LoVo (cell line): ENCODE results near the gene PRKAG3.

ENCODE experiments used
- DNase-seq: peaks from one replicate; pipeline ENCODE4 v3.0.0-alpha.2; 2016; ENCODE audit warnings: low spot score

The PRKAG3 gene

GRCh38 chr2:218837495-218837894 lies 5.9 kb upstream of the PRKAG3 start:
- DNase-seq: no peak

DNA sequence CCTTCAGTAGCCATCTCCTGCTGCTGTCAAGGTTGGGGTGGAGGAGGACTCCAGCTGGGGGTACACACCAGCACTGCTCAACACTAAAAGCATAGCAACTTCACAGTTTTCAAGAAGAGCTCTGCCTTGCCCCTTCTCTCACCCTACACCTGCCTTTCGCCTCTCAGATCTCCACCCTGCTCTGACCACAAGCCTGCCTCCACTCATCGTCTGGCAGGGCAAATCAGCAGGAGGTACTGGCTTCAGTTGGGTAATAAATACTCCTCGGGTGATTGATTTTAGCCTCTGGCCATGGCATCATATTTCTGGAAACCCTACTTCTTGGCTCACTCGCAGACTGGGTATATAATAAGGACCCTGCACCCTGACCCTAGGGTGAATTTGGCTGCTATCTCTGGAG lies 3.1 kb upstream of the PRKAG3 start:
- DNase-seq: no peak

- DNase-seq: no peak
Observed at GRCh38 chr2:218833023-218833609, 1.5 kb upstream of the PRKAG3 start.

DNA sequence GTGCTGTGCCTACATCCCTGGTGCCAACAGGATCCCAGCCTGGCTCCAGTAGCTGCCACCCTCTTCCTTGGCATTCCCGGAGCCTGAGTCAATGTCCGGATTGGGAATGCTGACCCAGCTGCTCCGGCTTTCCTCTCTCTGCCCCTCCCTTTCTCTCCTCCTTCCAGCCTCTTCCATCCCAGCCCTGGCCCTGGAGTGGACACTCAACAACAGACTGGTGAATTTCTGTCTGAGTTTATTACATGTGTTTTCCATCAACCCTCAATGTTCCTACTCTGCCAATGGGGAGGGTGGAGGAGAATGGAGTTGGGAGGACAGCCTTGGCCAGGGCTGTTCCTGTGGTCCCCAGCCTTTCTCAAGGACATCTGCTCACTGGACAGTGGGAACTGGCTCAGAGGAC lies 917 bp upstream of the PRKAG3 start:
- peak; percentile 16 for DNase-seq

GRCh38 chr2:218832081-218832480 lies 478 bp upstream of the PRKAG3 start:
- no peak for DNase-seq

DNA sequence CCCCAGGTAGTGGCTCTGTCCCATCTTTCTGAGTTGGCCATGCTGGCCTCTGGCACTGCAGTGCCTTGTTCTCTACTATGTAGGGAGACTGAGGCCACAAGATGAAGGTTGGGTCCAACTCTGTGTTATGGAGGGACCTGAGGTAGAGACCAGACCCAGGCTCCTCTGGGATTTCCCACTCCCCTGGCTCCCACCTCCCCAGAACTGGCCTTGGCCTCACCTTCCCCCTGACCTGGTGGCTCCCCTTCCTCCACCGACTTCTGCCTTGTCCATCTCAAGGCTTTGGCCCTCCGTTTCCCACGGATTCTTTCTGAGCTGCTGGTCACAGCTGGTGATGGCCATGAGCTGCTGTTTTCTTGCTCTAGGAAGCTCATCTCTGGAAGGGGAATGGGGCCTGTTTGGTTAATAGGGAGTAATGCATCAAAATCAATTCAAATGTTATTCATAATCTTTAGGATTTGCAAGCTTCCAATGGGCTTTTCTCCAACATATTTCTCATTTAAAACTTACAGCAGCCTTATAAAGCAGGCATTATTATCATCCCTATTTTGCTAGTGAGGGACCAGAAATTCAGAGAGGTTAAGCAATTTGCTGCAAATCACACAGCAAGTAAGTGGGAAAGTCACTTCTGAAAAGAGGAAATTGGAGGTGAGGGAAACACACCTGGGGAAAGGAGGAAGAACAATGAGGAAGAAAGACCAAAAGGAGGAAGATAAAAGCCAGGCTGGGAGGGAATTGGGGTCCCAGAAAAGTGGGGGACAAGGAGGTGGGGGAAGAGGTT lies 887 bp downstream of the PRKAG3 start:
- no peak for DNase-seq

DNA sequence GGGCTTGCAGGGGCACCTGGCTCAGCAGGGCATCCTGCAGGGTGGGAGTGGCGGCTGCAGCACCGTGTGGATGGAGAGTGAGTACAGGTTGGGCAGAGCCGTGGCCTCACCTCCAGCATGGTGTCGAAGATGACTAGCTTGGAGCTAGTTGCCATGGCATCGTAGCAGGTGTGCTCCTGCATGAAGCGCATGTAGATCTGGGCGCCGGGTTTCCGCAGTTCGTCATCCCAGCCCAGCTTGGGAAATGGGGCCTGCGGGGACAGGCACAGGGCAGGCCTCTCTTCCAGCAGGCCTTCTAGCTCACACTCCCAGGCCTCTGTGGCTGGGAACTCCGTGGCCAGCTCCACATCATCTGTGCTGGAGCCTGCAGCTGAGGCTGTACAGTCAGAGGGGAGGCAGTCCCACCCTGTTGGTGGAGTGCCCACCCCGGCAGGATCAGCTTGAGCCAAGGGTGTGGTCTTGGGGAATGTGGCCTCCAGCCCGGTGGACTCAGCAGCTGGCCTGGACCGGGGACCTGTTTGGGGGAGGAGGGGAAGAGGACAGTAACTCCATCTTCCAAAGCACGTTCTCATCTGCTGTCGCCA lies 1.6 kb downstream of the PRKAG3 start:
- no peak for DNase-seq

GRCh38 chr2:218828477-218828778 lies 3.2 kb downstream of the PRKAG3 start:
- DNase-seq: no peak

DNA sequence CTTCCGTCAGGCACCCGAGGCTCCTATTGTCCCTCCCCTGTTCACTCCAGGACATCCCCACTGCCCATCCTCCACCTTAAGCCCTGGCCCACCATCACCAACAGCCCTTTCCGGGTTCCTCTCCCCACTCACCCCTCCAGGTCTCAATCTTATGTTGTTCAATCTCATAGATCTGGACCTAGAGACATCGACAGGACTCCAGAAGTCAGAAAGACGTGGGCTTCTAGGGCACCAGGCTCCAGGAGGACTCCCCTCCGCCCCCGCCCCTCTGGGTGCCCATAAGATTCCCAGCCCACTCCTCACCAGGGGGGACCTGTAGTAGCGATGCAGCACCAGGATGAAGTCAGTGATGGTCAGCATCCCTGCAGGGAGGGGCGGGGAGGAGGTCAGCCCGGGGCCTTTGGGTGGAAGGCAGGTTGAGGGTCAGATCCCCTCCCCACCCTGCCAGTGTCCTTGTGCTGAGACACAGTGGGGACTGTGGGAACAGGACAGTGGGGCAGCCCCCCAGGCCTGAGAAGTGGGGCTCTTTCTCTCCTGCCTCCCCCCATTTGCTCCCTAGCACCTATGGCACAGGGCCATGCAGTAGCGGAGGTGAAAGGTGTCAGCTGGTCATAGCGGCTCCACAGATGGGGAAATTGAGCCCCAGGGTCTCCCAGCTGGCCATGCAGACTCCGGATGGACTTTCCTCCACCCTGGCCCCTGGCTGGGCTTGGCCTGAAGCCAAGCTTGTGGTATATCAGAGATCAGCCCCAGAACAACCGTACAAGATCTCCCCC lies 3.7 kb downstream of the PRKAG3 start:
- no peak for DNase-seq

DNA sequence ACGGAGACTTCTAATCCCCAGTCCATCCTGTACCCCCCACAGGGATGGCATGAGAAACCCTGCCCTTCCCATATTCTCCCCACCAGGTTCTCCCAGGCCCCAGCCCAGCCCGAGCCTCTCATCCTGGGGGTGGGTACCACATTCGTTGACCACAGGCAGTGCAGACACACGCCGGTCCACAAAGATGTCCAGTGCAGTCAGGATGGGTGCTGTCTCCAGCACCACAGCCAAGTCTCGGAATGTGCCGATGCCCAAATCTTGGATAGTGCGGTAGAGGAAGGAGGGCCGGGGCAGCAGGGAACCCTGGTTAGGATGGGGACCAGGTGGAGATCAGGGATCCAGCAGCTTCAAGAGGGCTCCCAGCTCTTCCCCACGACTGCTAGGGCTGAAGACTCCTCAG lies 4.8 kb downstream of the PRKAG3 start:
- DNase-seq: no peak

- no peak for DNase-seq
Observed at GRCh38 chr2:218824004-218824403, 7.6 kb downstream of the PRKAG3 start.

GRCh38 chr2:218823196-218823855 lies 8.3 kb downstream of the PRKAG3 start:
- no peak for DNase-seq

GRCh38 chr2:218822622-218823021 lies 9.0 kb downstream of the PRKAG3 start:
- DNase-seq: no peak

- DNase-seq: no peak
Observed at GRCh38 chr2:218821605-218822211, 9.9 kb downstream of the PRKAG3 start.

DNA sequence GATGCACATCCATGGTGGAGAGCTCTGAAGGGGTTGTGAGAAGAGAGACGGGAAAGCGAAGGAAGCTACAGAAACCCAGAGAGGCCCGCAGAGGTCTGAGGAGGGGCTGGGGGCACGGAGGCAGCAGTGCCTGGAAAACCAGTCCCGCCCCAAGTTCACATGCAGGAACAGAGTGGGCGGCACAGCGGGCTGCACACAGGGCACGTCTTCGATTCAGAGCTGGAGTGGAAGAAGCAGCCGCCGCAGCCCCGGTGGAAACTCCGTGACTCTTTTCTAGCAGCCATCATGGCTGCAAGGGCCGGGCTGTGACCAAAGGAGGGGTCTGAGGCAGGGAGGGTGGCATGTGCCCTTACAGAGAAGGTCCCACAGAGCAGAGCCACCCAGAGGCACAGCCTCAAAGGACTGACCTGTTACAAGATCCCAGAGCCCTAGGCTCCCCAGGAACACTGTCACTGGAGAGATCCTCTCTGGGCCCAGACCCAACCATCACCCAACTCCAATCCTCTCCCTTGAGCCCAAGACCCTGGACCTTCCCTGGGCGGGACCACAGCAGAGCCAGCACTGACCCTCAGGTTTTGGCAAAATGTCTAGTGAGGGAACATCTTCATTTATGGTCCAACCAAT lies 10.7 kb downstream of the PRKAG3 start:
- no peak for DNase-seq

DNA sequence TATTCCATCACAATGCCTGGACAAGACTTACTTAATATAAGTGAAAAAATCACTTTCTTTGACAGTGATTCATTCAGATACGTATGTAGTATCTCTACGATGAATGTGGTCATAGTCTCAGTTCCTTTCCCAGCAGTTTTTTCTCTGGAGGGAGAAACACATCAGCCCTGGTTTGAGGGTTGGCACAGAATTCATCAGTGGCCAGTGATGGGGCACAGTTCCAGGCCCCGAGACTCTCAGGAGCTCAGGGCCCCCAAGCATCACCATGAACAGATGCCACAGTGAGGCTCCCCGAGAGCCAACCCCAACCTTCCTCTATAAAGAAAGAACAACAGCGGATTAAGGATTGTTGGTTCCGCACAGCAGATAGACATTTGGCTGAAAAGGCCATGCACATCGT lies 12.5 kb downstream of the PRKAG3 start:
- no peak for DNase-seq

- DNase-seq: no peak
Observed at GRCh38 chr2:218816561-218817011, 15.0 kb downstream of the PRKAG3 start.

DNA sequence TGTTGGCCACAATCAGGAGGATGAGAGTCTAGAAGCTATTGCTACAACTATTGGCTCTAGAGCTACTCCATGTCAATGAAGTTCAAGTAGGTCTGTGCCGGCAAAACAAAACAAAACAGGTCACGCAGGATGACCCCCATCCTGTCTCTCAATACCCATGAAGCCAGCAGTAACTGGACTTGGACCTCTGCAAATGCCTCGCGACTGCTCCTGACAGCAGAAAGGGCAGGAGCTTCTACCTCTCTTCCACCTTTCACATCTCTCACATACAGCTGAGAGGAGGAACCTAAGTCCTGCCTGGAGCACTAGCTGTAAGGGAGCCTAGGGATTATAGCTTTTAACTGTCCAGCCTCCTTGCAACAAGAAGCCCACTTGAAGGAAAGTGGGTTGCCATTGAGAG lies 16.0 kb downstream of the PRKAG3 start:
- no peak for DNase-seq

DNA sequence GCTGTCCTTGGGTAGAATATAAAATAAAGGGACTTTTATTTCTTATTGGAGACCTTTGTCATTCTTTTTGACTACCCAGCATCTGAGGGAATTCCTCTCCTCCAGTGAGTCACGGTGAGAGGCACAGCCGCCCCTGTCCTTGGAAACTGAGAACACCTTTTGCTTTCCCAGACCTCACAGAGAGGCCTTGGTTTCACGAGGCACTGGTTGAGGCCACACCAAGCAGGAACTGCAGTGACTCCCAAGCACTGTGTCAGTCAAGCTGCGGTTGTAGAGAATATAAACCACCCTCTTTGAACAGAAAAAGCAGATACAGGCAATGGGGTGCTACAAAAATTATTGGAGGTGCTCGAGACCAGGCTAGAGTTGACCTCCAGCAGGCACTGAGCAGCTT lies 16.4 kb downstream of the PRKAG3 start:
- no peak for DNase-seq

DNA sequence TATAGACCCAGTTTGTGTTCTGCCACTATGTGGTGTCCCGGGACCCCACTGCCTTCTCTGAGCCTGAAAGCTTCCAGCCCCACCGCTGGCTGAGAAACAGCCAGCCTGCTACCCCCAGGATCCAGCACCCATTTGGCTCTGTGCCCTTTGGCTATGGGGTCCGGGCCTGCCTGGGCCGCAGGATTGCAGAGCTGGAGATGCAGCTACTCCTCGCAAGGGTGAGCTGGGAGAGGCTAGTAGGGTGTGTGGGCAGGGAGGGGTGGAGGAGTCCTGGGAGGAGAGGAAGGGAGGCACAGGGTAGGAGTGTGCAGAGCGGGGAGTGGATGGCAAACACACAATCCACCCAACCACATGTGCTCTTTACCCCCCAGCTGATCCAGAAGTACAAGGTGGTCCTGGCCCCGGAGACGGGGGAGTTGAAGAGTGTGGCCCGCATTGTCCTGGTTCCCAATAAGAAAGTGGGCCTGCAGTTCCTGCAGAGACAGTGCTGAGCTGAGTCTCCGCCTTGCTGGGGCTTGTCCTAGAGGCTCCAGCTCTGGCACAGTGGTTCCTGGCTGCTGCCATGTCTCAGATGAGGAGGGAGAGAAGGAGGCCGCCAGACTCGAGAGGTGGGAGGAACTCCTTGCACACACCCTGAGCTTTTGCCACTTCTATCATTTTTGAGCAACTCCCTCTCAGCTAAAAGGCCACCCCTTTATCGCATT lies 16.9 kb downstream of the PRKAG3 start:
- DNase-seq: no peak
